ENCODE results near the gene ADAT2. TPM values are rescaled to one million over a fixed set of nuclear protein-coding genes. Genes with fewer than 3 reads are reported as not detected.

ADAT2 gene
- total RNA-seq, 4 donors from 2014 or later = 3.8 to 26.1 (median 5.9) TPM

GRCh38 chr6:143401636-143402370, 48.7 kb downstream of the ADAT2 start:
- Histone ChIP-seq H3K4me3 (no peak overlapping the region), H3K9me3 (no peaks in the 10 kb centered on the region), H3K27me3 (no peaks in the 10 kb centered on the region), H3K36me3 (no peaks in the 10 kb centered on the region), H3K4me1 (no peaks in the 10 kb centered on the region), H3K27ac (no peak overlapping the region)
- TF ChIP-seq POLR2A (IDR thresholded peaks at IDR 0.05) (no peak), CTCF (IDR thresholded peaks at IDR 0.05) (no peak)
- DNase-seq = no peak
- intact Hi-C loops (cut with DNase I; ENCODE audit: low total_unique reads) = no loop called here

- Histone ChIP-seq H3K4me3 (no peak overlapping the region), H3K9me3 (no peaks in the 10 kb centered on the region), H3K4me1 (no peaks in the 10 kb centered on the region), H3K27me3 (no peaks in the 10 kb centered on the region), H3K36me3 (no peaks in the 10 kb centered on the region), H3K27ac (no peak overlapping the region)
- TF ChIP-seq CTCF (IDR thresholded peaks at IDR 0.05) (no peak), POLR2A (IDR thresholded peaks at IDR 0.05) (no peak)
- no peak for DNase-seq
- intact Hi-C loops (cut with DNase I; ENCODE audit: low total_unique reads) = no loop called here
Measured at GRCh38 chr6:143401068-143401446, 49.4 kb downstream of the ADAT2 start.

GRCh38 chr6:143400258-143401067, 50.0 kb downstream of the ADAT2 start:
- Histone ChIP-seq H3K9me3 (no peaks in the 10 kb centered on the region), H3K27ac (no peak overlapping the region), H3K27me3 (no peaks in the 10 kb centered on the region), H3K4me1 (no peaks in the 10 kb centered on the region), H3K4me3 (no peak overlapping the region), H3K36me3 (no peaks in the 10 kb centered on the region)
- TF ChIP-seq POLR2A (IDR thresholded peaks at IDR 0.05) (no peak), CTCF (IDR thresholded peaks at IDR 0.05) (no peak)
- intact Hi-C loops (cut with DNase I; ENCODE audit: low total_unique reads) = no loop called here
- DNase-seq = no peak

GRCh38 chr6:143399775-143400174, 50.7 kb downstream of the ADAT2 start:
- Histone ChIP-seq H3K27ac (no peak overlapping the region), H3K4me1 (no peaks in the 10 kb centered on the region), H3K4me3 (no peak overlapping the region), H3K36me3 (no peaks in the 10 kb centered on the region), H3K9me3 (no peaks in the 10 kb centered on the region), H3K27me3 (no peaks in the 10 kb centered on the region)
- no peak for TF ChIP-seq POLR2A (IDR thresholded peaks at IDR 0.05)
- TF ChIP-seq CTCF (IDR thresholded peaks at IDR 0.05) = no peak
- intact Hi-C loops (cut with DNase I; ENCODE audit: low total_unique reads) = no loop called here
- no peak for DNase-seq

- no peak for TF ChIP-seq POLR2A (IDR thresholded peaks at IDR 0.05)
- TF ChIP-seq CTCF (IDR thresholded peaks at IDR 0.05) = no peak
- Histone ChIP-seq H3K27ac (no peak overlapping the region), H3K4me3 (no peak overlapping the region), H3K27me3 (no peaks in the 10 kb centered on the region), H3K36me3 (no peaks in the 10 kb centered on the region), H3K9me3 (no peaks in the 10 kb centered on the region), H3K4me1 (no peaks in the 10 kb centered on the region)
- intact Hi-C loops (cut with DNase I; ENCODE audit: low total_unique reads) = no loop called here
- no peak for DNase-seq
Measured at GRCh38 chr6:143399176-143399575, 51.3 kb downstream of the ADAT2 start.

Measured in uterus (tissue), 4 donors.